Fibroblast of mammary gland (primary cell): Measurements from ENCODE around the gene SNAP25.

ENCODE experiments used
- DNase-seq: peaks from one replicate; pipeline ENCODE4 v3.0.0-alpha.2; 2010; ENCODE audit warnings: low read depth
- H3K4me3 ChIP-seq: 2 replicates; pipeline ENCODE4 v1.5.1; 2011; ENCODE audit warnings: low read depth, mild to moderate bottlenecking, low read length, moderate library complexity; ENCODE audit not compliant: control insufficient read depth
- TF ChIP-seq, protein P1 (sequence below): conservative IDR thresholded peaks from 2 replicates; pipeline ENCODE4 v1.5.1; 2011; ENCODE audit warnings: low read depth, low read length, inconsistent platforms; ENCODE audit not compliant: control insufficient read depth, insufficient read depth

The SNAP25 gene

DNA sequence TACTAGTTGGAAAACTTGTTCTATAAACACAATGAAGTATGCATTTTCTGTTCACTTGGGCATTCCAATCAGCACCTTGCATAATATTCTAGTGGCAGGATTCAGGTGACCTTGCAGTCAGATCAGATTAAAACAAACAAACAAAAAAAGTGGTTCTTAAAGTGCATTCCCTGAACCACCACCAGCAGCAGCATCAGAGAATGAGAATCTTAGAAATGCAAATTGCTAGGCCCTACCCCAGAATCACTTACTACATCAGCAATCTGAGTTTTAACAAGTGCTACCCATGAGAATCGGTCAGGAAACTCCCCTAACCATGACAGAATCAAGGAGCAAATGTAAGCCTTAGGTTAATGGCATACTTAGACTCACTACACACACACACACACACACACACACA is 41.7 kb downstream of the SNAP25 start:
- no peak overlapping the region for H3K4me3 ChIP-seq
- DNase-seq, result no peak
- TF ChIP-seq, protein P1, sequence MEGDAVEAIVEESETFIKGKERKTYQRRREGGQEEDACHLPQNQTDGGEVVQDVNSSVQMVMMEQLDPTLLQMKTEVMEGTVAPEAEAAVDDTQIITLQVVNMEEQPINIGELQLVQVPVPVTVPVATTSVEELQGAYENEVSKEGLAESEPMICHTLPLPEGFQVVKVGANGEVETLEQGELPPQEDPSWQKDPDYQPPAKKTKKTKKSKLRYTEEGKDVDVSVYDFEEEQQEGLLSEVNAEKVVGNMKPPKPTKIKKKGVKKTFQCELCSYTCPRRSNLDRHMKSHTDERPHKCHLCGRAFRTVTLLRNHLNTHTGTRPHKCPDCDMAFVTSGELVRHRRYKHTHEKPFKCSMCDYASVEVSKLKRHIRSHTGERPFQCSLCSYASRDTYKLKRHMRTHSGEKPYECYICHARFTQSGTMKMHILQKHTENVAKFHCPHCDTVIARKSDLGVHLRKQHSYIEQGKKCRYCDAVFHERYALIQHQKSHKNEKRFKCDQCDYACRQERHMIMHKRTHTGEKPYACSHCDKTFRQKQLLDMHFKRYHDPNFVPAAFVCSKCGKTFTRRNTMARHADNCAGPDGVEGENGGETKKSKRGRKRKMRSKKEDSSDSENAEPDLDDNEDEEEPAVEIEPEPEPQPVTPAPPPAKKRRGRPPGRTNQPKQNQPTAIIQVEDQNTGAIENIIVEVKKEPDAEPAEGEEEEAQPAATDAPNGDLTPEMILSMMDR, result no peak

DNA sequence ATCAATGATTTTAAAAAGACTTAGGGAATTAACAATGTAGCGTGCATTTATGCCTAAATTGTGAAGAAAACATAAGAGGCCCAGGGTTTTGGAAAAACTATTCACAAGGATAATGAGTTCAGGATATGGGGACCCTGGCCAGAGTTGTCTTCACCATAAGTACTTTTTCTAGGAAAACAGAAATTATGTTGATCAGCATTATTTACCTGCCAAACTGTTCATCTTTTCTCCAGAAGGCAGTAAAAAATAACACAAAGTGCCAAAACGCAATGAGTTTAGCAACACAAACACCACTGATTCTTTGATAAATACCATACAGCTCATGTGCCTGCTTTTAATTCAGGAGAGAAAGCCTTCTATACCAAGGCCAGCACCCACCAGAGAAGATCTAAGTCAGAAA is 43.1 kb downstream of the SNAP25 start:
- DNase-seq, result no peak
- TF ChIP-seq, protein P1, result no peak

DNA sequence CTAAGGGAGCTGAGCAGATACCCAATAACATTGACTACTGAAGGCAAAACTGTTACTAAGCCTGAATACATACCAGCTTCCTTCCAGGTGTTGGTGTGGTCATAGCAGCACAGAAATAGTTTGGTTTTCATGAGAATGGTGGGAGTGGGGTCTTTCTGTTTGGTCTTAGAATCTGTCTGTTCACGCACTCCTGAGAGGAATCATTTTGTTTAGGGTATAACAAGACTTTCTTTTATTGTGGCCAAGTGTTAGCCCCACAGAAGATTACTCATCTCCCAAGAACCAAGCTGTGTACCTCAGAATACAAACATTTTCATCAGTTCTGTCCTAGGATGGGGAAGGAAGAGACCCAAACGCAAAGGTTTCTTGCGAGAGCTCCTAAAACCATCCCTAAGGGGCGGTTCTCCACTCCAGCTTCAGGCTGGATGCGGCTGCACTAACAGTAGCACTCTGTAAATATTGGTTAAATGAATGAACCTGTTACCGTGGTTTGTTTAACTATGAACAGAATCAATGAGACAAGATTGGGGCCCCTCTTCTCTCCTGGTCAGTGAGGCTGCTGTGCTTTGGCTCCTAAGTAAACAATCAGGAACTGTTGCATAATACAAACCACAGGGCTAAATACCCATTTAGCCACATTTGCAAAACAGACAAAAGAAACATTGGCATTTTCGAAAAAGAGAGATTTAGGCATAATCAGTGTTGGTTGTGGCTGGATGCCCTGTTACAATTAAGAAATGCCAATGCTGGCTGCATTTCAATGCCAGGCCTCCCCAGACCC is 44.9 kb downstream of the SNAP25 start:
- DNase-seq, result peak; percentile 23
- TF ChIP-seq, protein P1, result no peak
- H3K4me3 ChIP-seq, result no peak overlapping the region

More for the DNA sequence above, 43.1 kb downstream of the SNAP25 start:
- H3K4me3 ChIP-seq, result no peak overlapping the region

DNA sequence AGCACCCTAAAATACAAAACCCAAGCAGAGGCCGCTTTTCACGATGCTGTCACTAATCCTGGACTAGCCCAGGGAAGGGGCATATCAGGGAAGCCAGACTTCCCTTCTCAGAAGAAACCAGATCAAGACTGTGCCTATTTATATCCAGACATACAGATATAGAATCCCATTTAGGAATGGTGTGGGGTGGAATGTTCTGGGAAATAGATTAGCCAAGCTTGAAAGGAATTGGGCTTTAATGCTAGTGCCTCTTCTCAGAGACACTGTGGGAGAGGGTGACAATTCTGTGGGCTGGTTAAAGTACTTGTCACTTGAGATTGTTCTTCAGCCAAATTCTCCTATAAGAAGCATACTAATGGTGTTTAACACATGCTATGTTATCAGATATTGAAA is 45.5 kb downstream of the SNAP25 start:
- no peak for DNase-seq
- no peak overlapping the region for H3K4me3 ChIP-seq
- TF ChIP-seq, protein P1, result no peak

DNA sequence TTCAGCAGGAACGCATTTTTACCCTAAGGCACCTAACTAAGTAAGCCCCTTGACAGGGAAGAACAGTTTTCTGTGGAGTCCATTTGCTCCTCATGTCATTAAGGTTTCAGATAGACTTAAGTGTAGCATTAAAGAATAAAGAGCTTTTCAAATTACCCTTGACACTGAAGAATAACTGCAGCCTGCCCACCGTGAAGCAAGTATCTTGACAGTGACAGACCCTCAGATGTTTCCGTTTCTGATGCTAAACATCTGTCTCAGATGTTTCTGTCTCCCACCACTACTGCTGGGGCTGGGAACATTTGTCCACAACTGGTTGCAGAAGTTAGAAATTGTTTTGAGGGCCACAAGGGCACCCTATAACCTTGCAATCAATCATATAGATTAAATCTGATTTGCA is 50.0 kb downstream of the SNAP25 start:
- no peak for DNase-seq
- H3K4me3 ChIP-seq, result no peak overlapping the region
- TF ChIP-seq, protein P1, result no peak

DNA sequence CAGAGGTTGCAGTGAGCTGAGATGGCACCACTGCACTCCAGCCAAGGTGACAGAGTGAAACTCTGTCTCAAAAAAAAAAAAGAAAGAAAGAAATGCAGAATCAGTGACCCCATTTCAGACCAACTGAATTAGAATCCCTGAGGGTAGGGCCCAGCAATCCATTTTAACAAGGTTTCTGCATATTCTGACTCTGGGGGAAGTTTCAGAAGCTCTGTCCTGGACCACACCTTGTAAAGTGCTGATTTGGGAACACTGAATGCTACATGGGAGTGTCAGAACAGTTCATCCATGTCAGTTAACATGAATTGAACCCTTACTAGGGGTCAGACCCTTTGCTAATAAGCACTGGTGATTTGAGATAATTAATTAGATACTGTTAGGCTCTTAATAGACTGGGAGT is 52.0 kb downstream of the SNAP25 start:
- TF ChIP-seq, protein P1, result no peak
- H3K4me3 ChIP-seq, result no peak overlapping the region
- DNase-seq, result no peak

DNA sequence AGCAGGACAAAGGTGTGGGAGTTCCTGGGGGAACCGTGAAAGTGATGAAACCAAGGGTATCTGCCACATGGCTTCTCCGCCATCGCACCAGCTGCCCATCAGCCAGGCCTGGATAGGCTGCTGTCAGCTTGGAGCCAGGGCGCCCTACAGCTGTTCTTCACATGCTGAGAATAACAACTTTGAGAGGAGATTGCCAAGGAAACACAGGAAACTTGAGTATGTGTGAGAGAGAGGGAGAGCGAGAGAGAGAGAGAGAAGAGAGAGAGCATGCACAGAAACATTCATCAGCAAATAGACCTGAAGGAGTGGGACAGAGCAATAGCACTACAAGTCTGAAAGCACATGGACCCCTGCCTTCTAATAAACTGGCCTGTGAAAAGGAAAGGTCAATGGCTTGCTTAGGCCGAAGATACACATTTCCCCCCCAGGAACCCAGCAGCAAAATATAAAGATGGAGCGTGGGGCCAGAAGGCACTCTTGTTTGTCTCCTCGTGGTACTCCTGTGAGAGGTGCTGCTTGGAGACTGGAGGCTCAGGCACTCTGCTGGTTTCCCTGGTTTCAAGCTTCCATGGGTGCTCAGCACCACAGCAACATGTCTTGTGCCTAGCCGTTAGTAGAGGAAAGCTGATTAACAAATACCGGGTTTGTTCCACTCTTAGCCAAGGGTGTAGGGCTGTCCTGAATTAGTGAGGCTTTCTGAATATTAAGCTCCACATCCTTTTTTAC is 53.0 kb downstream of the SNAP25 start:
- no peak overlapping the region for H3K4me3 ChIP-seq
- no peak for DNase-seq
- TF ChIP-seq, protein P1, result no peak
